ENCODE data around the gene GYS1.

Gene GYS1

GRCh38 chr19:48989701-48990291, 3.3 kb downstream of the GYS1 start:
- TF ChIP-seq REST (IDR thresholded peaks at IDR 0.05; ENCODE audit: insufficient replicate concordance, low read depth), result no peak
- TF ChIP-seq GABPA (IDR thresholded peaks at IDR 0.05; ENCODE audit: low read depth), result no peak
- no peak for TF ChIP-seq SPI1 (IDR thresholded peaks at IDR 0.05; ENCODE audit: borderline replicate concordance, low read depth)
- TF ChIP-seq CTCF (IDR thresholded peaks at IDR 0.05; ENCODE audit: insufficient read depth, low read length), result no peak
- TF ChIP-seq POLR2AphosphoS5 (IDR thresholded peaks at IDR 0.05; ENCODE audit: low read depth), result no peak
- DNase-seq (ENCODE audit: low read depth in 1 of 2, low spot score in 1 of 2), result no peak
- H3K4me3 ChIP-seq (replicated peaks; ENCODE audit: insufficient read depth, low read length), result no peak overlapping the region
- H3K27ac ChIP-seq (replicated peaks), result no peak overlapping the region
- H3K27me3 ChIP-seq (ENCODE audit: insufficient read depth, poor library complexity, severe bottlenecking), result no peaks in the 10 kb centered on the region

GRCh38 chr19:48988860-48989259, 4.2 kb downstream of the GYS1 start:
- no peak overlapping the region for H3K27ac ChIP-seq (replicated peaks)
- no peaks in the 10 kb centered on the region for H3K27me3 ChIP-seq (ENCODE audit: insufficient read depth, poor library complexity, severe bottlenecking)
- no peak for TF ChIP-seq SPI1 (IDR thresholded peaks at IDR 0.05; ENCODE audit: borderline replicate concordance, low read depth)
- no peak for TF ChIP-seq REST (IDR thresholded peaks at IDR 0.05; ENCODE audit: insufficient replicate concordance, low read depth)
- no peak for TF ChIP-seq POLR2AphosphoS5 (IDR thresholded peaks at IDR 0.05; ENCODE audit: low read depth)
- H3K4me3 ChIP-seq (replicated peaks; ENCODE audit: insufficient read depth, low read length), result no peak overlapping the region
- no peak for DNase-seq (ENCODE audit: low read depth in 1 of 2, low spot score in 1 of 2)

- Histone ChIP-seq H3K4me3 (replicated peaks; ENCODE audit: insufficient read depth, low read length) (no peak overlapping the region), H3K27ac (replicated peaks) (no peak overlapping the region), H3K27me3 (ENCODE audit: insufficient read depth, poor library complexity, severe bottlenecking) (no peaks in the 10 kb centered on the region)
- no peak for TF ChIP-seq CTCF (IDR thresholded peaks at IDR 0.05; ENCODE audit: insufficient read depth, low read length)
- TF ChIP-seq REST (IDR thresholded peaks at IDR 0.05; ENCODE audit: insufficient replicate concordance, low read depth), result no peak
- TF ChIP-seq POLR2AphosphoS5 (IDR thresholded peaks at IDR 0.05; ENCODE audit: low read depth), result no peak
- TF ChIP-seq SPI1 (IDR thresholded peaks at IDR 0.05; ENCODE audit: borderline replicate concordance, low read depth), result no peak
- no peak for TF ChIP-seq GABPA (IDR thresholded peaks at IDR 0.05; ENCODE audit: low read depth)
- DNase-seq (ENCODE audit: low read depth in 1 of 2, low spot score in 1 of 2), result no peak
These were observed 4.8 kb downstream of the GYS1 start for GRCh38 chr19:48988286-48988685.
